Myocyte (in vitro differentiated cells): ENCODE results near the gene MSLN. TPM values are rescaled to one million over a fixed set of nuclear protein-coding genes. Genes with fewer than 3 reads are reported as not detected.

Source experiments
- DNase-seq: peaks from one replicate; pipeline ENCODE4 v3.0.0-alpha.2; 2012; ENCODE audit warnings: low read depth
- microRNA counts: library from miRNA; unstranded; fragments of <30 nt; microRNA quantifications from one replicate; lab custom pipeline; 2016
- microRNA-seq: library from miRNA; unstranded; fragments of <30 nt; microRNA quantifications from one replicate; pipeline ENCODE4, GENCODE V29; 2016
- total RNA-seq: library from RNA; depleted of rRNA; stranded (reverse); fragments of >200 nt; gene quantifications from 2 replicates; pipeline ENCODE4 v1.2.3, GENCODE V29; 2014

The MSLN gene
- total RNA-seq, 1 donor from 2014 or later, result not detected

DNA sequence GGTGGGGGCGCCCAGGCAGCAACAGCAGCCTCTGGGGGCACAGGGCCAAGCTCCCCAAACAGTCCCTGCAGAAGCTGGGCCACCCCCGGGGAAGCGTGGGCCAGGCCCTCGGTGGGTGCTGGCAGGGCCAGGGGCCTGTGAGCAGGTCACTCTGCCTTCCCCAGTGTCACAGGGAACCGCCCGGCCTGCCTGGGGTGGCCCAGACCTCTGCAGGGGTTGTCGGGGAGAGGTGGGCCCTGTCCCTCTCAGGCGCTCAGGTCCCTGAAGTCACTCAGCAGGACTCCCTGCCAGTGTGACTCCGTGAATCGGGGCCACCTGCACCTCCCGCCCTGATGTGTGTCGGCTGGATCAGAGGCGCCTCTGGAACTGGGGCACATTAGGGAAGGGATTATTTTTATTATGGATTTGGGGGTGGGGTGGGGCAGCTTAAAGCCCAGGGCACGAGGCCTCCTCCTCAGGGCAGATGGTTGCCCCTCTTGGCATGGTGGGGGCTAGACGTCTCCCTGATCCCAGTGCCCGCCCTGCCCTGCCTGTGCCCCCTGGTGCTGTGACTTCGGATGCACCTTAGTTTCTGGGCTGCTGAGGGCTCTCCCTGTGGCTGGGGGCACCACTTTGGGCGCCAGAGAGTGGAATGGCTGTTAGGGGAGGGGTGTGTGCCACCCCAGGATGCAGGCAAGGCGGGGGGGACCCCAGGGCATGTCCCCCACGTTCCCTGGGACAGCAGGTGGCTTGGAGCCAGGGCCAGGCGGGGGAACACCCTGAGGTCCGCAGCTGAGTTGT lies 41.2 kb downstream of the MSLN start:
- DNase-seq, result no peak

DNA sequence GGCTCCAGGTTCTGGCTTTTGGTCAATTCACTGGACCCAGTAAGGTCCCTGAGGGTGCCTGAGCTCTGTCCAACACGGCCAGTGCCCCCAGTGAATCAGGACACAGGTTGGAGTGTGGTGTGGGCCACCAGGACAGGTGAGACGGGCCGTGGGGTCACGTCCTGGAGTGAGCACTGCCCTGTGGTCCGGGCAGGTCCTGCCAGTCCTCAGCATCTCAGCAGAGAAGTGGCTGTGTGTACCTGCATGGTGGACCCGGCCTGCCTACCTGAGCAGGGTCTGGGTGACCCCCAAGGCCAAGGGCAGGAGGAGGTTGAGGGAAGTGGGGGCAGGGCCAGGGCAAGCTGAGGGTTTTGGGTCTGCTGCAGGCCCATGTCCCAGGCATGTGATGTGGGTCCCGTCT lies 41.9 kb downstream of the MSLN start:
- DNase-seq, result no peak

DNA sequence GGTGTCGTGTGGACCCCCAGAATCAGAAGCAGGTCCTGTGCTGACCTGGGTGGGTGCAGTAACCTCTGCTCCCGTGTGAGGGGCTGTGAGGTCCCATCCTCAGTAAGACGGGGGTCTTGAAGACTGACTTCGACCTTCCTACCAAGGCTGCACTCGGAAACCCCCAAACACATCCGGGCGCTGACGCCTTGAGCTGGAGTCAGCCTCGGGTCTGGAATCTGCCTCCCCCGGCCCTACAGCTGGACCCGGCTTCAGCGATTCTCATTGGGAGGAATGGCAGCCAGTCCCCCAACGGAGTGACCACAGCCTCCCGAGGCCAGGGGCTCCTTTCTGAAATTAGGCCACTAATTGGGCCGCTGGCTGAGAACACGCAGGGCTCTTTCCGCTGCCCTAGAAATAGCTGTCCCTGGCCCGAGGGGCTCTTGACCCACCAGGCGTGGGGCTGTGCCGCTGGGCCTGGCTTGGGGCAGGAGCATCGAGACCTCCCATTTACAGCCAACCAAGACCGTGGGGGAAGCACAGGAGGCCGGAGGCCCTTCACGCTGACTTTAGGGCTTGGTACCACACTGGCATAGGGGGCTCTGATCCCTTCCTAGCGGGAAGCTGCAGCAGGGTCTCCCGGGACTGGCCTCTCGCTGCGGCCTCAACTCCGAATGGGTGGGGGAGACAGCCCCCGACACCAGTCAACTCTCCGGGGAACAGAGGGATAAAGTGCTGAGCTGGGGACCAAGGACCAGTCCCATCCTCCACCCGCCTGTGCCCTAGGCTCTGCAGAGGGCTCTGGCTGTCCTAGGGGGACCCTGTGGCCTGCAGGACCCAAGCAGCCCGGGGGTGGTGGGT lies 42.6 kb downstream of the MSLN start:
- DNase-seq, result no peak

DNA sequence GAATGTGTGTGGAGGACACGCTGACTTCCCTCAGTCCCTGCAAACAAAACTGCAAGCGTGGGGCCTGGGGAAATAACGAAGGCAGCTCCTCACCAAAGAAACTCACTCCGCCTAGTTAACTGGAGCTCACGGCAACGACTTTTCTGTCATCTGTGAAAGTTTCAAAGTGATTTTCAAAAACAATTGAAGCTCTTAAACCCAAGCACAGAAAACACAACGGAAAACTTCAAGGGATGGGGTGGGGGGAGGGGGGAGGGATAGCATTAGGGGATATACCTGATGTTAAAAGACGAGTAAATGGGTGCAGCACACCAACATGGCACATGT lies 43.2 kb downstream of the MSLN start:
- DNase-seq, result no peak

DNA sequence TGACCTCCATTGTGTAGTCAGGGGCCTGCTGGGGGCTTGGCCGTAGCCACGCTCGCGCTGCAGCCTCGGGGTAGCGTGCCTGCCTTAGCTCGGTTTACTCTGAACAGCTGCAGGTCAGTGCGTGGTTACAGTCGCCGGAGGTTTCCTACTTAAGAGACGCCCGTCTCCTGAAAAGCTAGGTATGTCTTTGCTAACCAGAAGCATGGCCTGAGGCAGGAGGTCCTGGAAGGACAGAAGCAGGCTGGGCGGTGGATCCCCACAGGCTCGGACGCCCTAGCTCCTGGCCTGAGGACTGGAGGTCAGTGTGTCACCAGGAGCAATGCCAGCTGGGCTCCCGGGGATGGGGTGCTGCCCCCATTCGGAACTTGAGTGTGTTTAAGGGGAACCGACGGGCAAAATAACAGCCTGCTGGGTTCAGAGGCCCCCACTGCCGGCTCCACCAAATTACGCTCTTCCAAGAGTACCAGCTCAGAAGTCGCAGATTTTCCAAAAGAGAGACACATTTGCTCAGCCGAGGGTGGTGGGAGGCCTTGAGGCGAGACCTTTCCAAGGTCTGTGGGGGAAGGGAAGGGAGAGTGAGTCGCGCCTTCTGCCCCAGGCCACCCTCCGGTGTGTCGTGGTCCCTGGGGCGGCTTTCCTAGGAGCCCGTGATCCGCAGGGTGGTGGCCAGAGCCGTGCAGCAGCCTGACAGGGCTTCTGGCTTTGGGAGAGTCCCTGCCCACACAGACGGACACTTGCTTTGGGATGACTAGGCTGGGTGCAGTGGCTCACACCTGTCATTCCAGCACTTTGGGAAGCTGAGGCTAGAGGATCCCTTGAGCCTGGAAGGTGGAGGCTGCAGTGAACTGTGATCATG lies 43.9 kb downstream of the MSLN start:
- DNase-seq, result peak; percentile 59

DNA sequence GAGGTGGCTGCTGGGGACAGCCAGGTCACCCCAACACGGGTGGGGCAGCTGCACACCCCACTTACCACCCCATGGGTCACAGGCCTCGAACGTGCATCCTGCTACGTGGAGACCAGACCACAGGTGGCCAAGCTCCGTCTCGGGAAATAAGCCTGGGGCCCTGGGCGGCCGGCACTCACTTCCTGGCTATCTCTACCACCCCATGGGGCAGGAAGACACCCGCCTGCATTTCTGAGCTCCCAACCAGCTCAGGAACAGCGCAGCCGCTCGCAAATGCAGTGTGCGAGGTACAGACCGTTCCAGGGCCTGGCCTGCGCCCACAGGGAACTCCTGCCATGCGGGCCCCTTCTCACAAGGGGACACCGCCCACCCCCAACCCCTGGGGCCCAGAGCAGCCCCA lies 44.9 kb downstream of the MSLN start:
- DNase-seq, result no peak

DNA sequence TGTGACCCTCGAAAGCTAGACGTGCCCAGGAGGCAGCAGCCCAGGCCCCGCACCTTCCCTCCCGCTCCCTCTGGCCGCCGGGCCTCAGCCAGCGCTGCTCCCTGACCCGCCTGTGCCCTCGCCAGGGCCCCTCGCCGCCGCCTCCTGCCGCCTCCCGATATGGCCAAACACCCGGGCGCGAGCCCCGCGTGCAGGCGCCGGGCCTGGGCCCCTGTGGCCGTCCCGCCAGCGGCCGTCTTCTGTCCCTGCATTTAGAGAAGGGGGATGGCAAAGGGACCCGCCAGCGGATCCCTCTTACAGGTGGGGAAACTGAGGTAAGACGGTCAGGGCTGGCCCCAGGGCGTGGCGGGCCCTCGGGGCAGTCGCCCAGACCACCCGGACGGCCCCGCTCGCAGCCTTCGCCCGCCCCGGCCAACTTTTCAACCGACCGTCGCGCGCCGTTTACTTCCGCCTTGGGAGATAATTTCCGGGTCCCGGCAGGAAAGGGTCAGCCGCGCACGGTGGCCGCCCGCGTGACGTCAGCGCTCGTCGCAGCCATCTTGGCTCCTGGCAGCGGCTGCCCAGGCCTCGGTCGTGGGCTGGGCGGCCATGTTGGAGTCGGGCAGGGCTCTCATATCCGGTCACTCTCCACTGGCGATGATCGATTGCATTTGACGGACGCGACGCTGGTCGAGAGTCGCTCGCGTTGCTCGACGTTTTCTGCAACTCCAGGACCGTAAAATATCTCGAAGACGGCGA lies 47.0 kb downstream of the MSLN start:
- DNase-seq, result peak; percentile 92

DNA sequence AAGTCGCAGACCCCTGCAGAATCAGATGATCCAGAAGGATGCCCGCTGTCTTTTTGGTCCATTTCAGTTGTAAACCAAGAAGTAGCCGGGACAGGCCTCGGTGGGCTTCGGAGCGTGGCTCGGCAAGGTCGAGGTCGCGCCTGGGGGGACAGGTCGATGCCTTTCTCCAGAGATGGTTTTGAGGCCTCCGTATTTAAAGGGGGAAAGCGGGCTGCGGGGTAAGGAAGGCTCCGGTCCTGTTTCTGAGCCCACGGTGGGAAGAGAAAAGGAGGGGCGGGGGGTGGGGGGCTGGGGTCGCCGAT lies 47.5 kb downstream of the MSLN start:
- DNase-seq, result no peak

DNA sequence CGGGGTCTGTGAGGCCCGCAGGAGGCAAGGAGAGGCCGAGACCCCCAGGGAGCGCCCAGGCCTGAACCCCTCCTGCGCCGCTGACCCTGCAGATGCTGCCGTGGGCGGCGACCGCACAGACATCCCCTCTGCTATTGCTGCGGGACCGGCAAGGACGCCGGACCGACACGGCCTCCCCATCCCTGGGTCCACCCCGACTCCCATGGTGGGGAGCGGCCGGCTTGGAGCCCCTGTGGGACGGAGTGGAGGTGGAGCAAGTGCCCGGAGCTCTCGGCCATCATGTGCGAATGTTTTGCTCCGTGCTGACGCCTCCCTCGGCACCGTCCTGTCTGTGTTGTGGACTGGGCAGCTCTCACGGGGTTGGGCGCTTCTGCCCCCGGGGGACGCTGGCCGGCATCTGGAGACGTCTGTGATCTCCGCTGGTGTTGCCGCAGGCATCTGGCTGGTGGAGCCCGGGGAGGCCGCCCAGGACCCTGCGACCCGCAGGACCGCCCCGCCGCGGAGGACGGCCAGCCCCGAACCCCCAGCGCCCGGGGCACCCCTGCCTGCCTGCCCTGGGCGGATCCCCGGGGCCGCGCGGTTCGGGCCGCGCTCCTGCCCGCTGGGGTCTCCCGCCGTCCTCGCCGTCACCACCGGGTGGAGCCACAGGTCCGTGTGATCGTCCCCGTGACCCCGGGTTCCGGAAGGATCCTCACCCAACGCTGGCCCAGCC lies 52.8 kb downstream of the MSLN start:
- DNase-seq, result peak; percentile 52

DNA sequence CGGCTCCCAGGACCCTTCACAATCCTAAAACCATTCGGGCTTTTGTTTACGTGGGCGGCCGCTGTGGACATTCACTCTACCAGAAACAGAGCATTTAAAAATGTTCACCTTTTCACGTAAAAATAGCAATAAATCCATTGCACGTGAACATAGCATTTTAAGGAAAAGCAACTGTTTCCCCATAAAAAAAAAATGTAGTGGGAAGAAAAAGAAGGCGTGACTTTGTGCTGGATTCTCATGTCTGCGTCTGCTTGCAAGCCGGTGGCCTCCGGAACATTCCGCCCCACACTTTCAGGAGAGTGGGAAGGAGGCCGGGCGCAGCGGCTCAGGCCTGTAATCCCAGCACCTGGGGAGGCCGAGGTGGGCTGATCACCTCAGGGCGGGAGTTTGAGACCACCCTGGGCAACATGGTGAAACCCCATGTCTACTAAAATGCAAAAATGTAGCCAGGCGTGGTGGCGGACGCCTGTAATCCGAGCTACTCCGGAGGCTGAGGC lies 53.4 kb downstream of the MSLN start:
- DNase-seq, result no peak

DNA sequence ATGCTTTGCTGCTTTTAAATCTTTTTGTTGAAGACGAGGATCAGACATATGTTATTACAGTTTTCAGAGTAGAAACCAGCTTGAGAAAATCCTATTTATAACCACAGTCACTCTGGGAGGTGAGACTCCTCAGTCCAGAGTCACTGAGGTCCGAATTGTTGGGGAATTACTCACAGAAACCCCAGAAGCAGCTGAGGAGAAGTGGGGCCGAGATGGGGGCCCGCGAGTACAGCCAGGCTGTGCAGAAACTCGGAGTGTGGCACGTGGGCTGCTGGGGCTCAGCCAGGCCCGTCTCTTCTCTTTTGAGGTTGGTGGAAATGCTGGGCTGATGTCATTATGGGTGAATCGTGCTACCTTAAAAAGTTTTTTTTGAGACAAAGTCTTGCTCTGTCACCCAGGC lies 54.4 kb downstream of the MSLN start:
- DNase-seq, result peak; percentile 95

DNA sequence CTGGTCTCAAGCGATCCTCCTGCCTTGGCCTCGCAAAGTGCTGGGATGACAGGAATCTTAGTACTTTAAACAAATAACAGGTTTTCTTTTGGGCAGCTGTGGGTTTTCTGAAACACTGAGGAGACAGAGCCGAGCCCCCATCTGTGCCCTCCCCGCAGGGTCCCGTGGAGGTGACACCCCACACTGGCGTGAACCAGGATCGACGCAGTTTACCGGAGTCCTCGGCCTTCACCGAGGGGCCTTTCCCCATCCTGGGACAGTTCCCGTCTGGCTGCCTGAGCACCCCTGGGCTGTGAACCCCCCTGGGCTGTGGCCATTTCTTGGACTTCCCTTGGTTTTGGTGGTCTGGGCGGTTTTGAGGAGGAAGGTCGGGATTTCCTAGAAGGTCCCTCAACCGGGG lies 55.3 kb downstream of the MSLN start:
- no peak for DNase-seq

DNA sequence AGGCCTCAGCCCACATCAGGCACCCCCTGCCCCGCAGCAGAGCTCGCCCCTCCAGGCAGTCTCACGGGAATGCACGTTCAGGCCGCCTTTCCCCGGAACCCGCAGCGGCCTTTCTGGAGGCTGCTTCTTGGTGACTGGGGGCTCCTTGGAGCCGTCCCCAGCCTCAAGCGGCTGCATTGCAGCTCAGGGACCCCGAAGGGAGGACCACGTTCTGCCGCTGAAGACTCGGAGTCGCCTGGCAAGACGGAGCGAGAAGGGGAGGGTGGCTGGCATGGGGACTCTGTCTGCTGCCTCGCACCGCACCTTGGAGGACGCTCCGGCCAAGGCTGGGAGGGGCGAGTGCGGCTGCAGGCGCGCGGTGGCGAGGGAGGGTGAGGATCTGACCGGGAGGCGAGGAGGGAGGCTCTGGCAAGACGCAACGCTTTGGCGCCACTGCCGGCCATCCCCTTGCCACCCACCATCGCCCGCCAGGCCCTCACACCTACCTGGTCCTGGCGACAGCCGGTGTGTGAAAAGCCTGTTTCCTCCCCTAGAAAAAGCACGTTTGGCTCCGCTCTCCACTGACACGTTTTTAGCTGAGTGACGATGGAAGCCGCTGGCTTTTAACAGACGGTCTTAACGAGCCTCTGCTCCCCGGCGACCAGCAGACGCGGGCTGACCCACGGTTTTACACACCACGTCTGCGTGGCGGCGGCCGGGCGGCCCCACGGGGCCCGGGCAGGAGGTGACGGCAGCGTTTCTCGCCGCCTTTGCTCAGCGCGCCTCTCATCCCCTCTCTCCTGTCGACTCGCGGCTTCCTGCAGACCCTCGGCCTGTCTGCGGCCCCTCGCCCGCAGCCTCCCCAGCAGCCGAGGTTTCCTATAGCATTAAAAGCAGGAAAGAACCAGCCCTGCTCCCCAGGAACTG lies 56.7 kb downstream of the MSLN start:
- DNase-seq, result no peak

DNA sequence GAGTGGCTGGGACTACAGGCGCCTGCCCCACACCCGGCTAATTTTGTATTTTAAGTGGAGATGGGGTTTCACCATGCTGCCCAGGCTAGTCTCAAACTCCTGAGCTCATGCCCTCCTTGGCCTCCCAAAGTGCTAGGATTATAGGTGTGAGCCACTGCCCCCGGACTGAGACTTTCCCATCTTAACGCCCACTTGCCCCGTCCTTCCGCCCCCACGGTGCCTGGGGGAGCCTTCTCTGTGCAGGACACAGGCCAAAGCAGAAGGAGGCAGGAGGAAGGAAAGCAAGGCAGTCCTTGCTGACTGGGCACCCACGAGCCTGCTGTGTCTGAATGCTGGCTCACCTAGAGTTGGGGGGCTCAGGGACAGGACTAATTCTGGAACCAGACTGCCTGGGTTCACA lies 57.6 kb downstream of the MSLN start:
- DNase-seq, result no peak

MicroRNAs encoded within 50 kb of the gene (microRNA counts, 767-probe panel; counts per million panel counts)
- not detected for microRNA hsa-miR-662 (lab: Ali Mortazavi, UCI)

Small RNA genes lying within 50 kb of the gene (microRNA-seq; reads per million reads assigned to microRNA genes)
- not detected for gene MIR662

Other genes with a start within 250 kb of the MSLN start
- gene CAPN15, start 233.0 kb upstream of the MSLN start, total RNA-seq, result 81.8 and 141 TPM in 2 replicates
- gene PRR35, start 200.3 kb upstream of the MSLN start, total RNA-seq, result 2.9 and 12.5 TPM in 2 replicates
- 0.05 and 1.2 TPM in 2 replicates for gene NHLRC4, start 193.7 kb upstream of the MSLN start, total RNA-seq
- gene PIGQ, start 190.8 kb upstream of the MSLN start, total RNA-seq, result 45.4 and 59.9 TPM in 2 replicates
- gene RAB40C, start 170.7 kb upstream of the MSLN start, total RNA-seq, result 17.2 and 19.1 TPM in 2 replicates
- gene WFIKKN1, start 129.7 kb upstream of the MSLN start, total RNA-seq, result 0.70 and 0.83 TPM in 2 replicates
- gene METTL26, start 124.4 kb upstream of the MSLN start, total RNA-seq, result 83.6 and 83.7 TPM in 2 replicates
- gene MCRIP2, start 118.9 kb upstream of the MSLN start, total RNA-seq, result 54.5 and 61.2 TPM in 2 replicates
- 6.5 and 8.0 TPM in 2 replicates for gene WDR90, start 111.4 kb upstream of the MSLN start, total RNA-seq
- 70.3 and 73.9 TPM in 2 replicates for gene RHOT2, start 92.6 kb upstream of the MSLN start, total RNA-seq
- gene RHBDL1, start 85.1 kb upstream of the MSLN start, total RNA-seq, result 1.5 and 1.6 TPM in 2 replicates
- 239 and 243 TPM in 2 replicates for gene STUB1, start 80.3 kb upstream of the MSLN start, total RNA-seq
- gene JMJD8, start 76.4 kb upstream of the MSLN start, total RNA-seq, result 74.5 and 77.7 TPM in 2 replicates
- gene WDR24, start 70.3 kb upstream of the MSLN start, total RNA-seq, result 11.0 and 12.5 TPM in 2 replicates
- 0.21 and 0.51 TPM in 2 replicates for gene FBXL16, start 54.9 kb upstream of the MSLN start, total RNA-seq
- gene METRN, start 45.6 kb upstream of the MSLN start, total RNA-seq, result 105 and 172 TPM in 2 replicates
- 44.0 and 71.7 TPM in 2 replicates for gene ANTKMT, start 39.6 kb upstream of the MSLN start, total RNA-seq
- 5.9 and 6.0 TPM in 2 replicates for gene CCDC78, start 34.3 kb upstream of the MSLN start, total RNA-seq
- 32.6 and 38.5 TPM in 2 replicates for gene HAGHL, start 33.6 kb upstream of the MSLN start, total RNA-seq
- 39.2 TPM in 2 replicates for gene CIAO3, start 19.7 kb upstream of the MSLN start, total RNA-seq
- gene RPUSD1, start 27.6 kb downstream of the MSLN start, total RNA-seq, result 31.0 and 41.3 TPM in 2 replicates
- 7.5 and 10.0 TPM in 2 replicates for gene CHTF18, start 27.9 kb downstream of the MSLN start, total RNA-seq
- gene GNG13, start 40.0 kb downstream of the MSLN start, total RNA-seq, result not detected in 2 replicates
- 67.9 and 74.3 TPM in 2 replicates for gene LMF1, start 210.2 kb downstream of the MSLN start, total RNA-seq
- gene SOX8, start 221.0 kb downstream of the MSLN start, total RNA-seq, result 53.9 and 116 TPM in 2 replicates